NCI-H345 treated with DMSO at 0.1 percent for 48 hours (cell line): ENCODE data around the gene UMAD1.

Experiments
- DNase-seq: peaks from one replicate; lab custom pipeline; 2025; ENCODE audit not compliant: unreplicated experiment; lab: John Stamatoyannopoulos, UW

UMAD1 gene

GRCh38 chr7:7918736-7919448, 278.3 kb downstream of the UMAD1 start:
- no peak for DNase-seq

DNA sequence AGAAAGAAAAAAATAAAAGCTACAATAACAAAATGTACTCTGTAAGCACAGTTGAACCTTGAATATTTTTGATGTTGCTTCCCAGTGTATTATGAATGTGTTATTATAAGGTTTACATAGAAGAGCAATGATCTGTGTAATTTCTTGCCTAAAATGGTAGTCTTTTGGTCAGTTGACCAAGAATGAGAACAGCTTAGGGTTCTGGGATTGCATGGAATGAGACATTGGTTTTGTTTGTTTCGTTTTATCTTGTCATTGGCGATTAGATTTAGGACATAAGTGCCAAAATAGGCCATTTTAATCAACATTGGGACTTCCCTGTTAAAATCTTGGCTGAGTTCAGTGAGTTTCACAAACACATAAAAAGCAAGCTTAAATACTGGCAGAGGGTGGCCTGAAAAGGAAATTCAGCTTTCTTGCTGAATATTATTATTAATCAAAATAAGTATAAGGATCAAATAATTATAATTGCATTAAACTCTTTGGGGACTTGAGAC, 278.9 kb downstream of the UMAD1 start:
- no peak for DNase-seq

GRCh38 chr7:7920056-7920455, 279.5 kb downstream of the UMAD1 start:
- DNase-seq = no peak

DNA sequence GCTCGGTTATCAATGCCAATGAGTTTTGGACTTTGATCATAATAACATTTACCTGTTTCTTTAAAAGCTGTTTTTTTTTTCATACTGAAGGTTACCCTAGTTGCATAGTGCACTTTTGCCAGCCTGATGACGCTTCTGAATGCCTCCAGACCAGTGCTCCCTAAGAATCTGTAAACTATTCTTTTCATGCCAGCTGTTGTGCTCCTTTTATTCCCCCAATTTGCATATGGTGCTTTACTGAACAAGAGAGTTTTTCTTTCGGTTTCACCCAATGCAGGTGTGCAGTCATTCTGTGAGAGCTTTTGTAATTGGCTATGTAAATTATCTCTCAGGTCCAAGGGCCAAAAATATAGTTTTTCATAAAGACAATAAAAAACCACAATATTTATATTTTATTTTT, 279.9 kb downstream of the UMAD1 start:
- no peak for DNase-seq

- DNase-seq = no peak
These were observed 281.3 kb downstream of the UMAD1 start for GRCh38 chr7:7921830-7922229.

- peak; percentile 3 for DNase-seq
These were observed 282.3 kb downstream of the UMAD1 start for GRCh38 chr7:7922684-7923385.

DNA sequence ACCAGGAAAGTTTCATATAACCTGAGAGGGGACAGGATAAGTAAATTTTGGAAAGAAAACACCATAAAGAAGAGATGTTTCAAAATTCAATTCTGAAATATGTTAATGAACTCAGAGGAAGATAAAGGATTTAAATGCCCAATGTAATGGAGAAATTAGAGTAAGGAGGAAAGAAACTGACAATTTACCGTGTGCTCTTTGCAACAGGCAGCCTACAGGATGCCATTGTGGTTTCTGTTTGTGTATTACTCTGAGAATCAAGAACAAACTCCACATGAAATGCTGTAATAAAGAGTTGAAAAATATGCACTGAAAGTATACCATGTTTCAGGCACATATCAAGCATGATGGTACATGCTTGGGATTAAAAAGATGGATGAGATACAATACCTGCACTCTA, 283.3 kb downstream of the UMAD1 start:
- DNase-seq = no peak

GRCh38 chr7:7924303-7924702, 283.8 kb downstream of the UMAD1 start:
- no peak for DNase-seq
